GM03348 (cell line): ENCODE measurements around the gene B9D1.

Experiments
- DNase-seq: peaks from one replicate; pipeline ENCODE4 v3.0.0; 2012; ENCODE audit warnings: low spot score

Gene B9D1

GRCh38 chr17:19318611-19319010, 43.9 kb downstream of the B9D1 start:
- no peak for DNase-seq

- no peak for DNase-seq
These were observed 45.0 kb downstream of the B9D1 start for GRCh38 chr17:19317359-19318095.

- DNase-seq, result no peak
These were observed 45.7 kb downstream of the B9D1 start for GRCh38 chr17:19316761-19317358.

DNA sequence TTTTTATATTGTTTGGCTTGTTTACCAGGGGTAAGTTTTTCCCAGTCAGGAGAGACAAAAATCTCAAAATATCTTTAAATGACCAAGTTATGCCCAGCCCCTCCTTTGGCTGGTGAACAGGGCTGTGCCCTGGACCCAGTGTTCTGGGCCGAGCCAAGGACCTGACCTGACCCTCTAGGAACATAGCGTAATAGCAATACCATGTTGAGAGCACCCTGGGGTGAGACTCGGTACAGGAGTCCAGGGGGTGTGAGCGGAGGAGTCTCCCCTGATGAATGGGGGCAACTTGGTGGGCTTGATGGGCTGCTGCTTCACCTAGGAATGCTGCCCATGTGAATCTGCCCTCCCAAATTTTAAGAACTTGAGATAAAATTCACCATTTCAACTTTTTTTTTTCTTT, 47.4 kb downstream of the B9D1 start:
- no peak for DNase-seq

GRCh38 chr17:19313746-19314651, 48.5 kb downstream of the B9D1 start:
- no peak for DNase-seq

- DNase-seq, result no peak
These were observed 49.3 kb downstream of the B9D1 start for GRCh38 chr17:19313066-19313745.

- no peak for DNase-seq
These were observed 50.1 kb downstream of the B9D1 start for GRCh38 chr17:19312406-19312805.

- DNase-seq, result no peak
These were observed 50.9 kb downstream of the B9D1 start for GRCh38 chr17:19311421-19312215.

GRCh38 chr17:19311016-19311415, 51.5 kb downstream of the B9D1 start:
- DNase-seq, result no peak

DNA sequence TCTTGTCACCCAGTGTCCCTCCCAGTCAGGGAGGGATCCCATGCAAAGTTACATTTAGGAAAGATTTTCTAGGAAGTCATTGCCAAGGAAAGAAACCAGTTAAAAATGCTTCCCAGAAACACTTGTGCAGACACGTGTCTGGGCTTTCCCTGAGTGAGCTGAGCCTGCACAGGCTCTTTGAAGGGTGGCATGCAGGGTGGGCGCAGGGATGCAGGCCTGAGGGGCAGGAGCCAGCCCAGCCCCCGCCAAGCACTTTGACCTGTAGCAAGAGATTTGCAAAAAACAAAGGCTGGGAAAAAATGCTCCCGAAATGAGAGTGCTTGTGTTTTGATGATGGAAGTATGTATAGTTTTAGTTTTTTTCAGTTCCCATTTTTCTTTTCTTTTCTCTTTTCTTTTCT, 52.4 kb downstream of the B9D1 start:
- DNase-seq, result no peak

DNA sequence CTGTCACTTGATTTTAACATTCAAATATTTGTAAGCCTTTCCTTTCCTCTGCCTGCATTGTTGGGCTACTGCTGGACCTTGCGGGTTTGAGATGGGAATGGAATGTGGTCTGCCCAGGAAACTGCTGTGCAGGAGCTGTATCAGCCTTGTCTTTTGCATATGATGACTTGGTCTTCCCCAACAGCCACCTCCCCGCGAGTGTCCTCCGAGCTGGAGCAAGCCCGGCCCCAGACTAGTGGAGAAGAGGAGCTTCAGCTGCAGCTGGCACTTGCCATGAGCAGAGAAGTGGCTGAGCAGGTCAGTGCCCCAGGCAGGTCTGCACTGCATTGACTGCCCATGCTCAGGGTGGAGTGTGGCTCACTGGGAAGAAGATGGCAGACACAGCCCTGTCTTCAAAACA, 52.8 kb downstream of the B9D1 start:
- DNase-seq, result no peak

DNA sequence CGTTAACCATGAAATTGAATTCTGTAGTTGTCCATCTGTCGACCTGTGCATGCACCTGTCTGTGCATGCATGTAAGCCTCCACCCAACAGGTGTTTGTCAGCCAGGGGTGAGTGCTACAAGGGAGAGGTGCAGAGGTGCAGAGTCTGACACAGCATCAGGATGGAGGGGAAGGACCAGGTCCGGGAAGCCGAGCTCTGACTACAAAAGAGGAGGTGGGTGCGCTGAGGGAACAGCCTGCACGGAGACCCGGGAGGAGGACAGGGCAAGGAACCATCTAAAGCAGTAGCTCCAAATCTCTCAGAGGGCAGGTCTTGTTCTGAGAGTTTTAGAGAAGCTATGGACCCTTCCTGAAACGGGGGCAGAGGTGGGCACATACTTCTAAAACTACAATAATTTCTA, 54.1 kb downstream of the B9D1 start:
- no peak for DNase-seq

DNA sequence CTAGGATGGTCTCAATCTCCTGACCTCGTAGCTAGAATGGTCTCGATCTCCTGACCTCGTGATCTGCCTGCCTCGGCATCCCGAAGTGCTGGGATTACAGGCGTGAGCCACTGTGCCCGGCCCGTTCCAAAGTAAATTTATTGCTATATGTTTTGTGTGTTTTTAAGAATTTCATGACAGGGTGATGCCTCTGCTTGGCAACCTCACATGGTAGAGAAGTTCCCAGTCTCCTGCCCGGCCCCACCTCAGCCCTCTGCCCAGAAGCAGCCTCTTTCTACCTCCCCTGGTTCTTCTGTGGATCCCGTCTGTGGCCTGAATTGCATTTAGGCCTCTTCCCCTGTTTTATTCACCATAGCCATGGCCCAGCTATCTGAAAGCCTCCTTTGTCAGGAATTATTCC, 55.0 kb downstream of the B9D1 start:
- DNase-seq, result no peak

GRCh38 chr17:19306160-19307111, 56.1 kb downstream of the B9D1 start:
- no peak for DNase-seq

DNA sequence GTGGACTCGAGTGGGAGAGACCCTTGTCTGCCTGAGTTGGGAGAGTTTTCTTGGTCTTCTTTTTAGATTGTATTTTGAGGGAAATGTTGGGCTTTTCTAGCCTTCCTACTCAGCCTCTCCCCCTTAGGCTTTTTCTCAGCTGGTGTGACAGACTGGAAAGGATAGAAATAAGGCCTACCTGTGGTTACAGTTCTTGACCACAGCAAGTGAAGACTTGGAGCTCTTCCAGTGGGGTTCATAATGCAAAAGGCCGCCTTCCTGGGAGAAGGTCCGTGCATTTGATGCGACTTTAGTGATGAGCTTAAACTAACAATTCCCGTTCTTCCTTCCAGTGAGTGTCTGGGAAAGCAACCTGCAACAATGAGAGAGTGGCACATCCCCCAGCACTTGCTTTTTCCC, 56.8 kb downstream of the B9D1 start:
- DNase-seq, result no peak

DNA sequence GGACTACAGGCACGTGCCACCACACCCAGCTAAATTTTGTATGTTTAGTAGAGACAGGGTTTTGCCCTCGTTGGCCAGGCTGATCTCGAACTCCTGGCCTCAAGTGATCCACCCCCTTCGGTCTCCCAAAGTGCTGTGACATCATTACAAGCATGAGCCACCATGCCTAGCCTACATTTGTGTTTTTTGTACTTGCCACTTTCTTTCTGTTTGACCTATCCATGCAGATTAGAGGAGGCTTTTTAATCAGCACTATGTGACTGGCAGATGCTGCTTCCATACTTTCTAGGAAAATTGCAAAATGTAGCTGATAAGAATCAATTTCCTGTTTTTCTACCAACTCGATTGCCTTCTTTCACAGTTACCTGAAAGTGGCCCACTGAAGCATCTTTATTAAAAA, 57.3 kb downstream of the B9D1 start:
- no peak for DNase-seq

DNA sequence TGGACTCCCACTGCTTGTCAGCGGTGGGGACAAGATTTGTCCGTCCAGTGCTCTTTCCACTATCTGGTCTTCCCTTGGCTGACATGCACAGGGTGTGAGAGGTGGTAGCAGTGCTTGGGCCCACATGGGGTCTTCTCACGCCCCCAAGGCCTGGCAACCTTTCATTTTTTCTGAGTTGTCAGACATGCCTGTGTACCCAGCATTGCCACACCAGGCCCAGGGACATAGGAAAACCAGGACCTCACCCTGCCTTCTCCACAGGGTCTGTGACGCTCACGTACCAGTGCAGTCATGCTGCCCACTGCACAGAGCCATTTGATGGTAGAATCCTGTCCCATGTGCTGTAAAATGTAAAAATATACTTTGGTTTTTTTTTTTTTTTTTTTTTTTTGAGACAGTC, 57.8 kb downstream of the B9D1 start:
- DNase-seq, result no peak

- peak; percentile 40 for DNase-seq
These were observed 58.3 kb downstream of the B9D1 start for GRCh38 chr17:19304209-19304608.

- DNase-seq, result no peak
These were observed 59.2 kb downstream of the B9D1 start for GRCh38 chr17:19303367-19303776.

DNA sequence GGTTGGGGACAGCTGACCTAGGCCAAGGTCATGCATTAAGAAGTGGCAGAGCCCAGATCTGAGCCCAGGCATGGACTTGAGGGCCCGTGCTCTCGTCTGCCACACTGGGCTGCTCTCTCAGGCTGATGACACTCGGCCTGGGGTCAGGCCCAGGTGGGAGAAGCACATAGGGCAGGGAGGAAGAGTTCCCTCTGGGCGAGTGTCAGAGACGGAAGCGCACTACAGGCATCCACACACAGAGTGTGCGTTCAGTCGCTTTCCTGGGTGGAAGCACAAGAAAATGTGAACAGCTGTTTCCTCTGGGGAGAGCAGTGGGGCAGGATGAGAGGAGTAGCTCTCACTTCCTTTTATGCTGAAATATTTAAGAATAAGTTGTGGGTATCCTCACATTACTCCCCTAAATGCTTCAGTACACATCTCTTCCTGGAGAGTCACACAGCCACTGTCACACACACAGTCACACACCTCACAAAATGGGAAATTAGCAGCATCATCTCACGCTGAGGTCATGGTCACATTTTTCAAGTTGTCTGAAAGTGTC, 59.7 kb downstream of the B9D1 start:
- no peak for DNase-seq
